SU-DHL-6 (cell line): Measurements from ENCODE around the gene ARID3B.

ENCODE experiments used
- H2AFZ ChIP-seq: fragments of 200-600 bp; sonication (generic); 2 replicates; pipeline ENCODE4 v1.6.1; 2014; ENCODE audit warnings: low read depth, mild to moderate bottlenecking, moderate library complexity, mixed read lengths, antibody characterized with exemption, low read length; ENCODE audit not compliant: severe bottlenecking
- H3F3A ChIP-seq: fragments of 200-600 bp; shearing (Covaris generic); 2 replicates; pipeline ENCODE4 v1.6.0; 2016; ENCODE audit warnings: antibody characterized with exemption, mild to moderate bottlenecking; ENCODE audit not compliant: insufficient read depth
- H3K27ac ChIP-seq: fragments of 200-600 bp; sonication (generic); 2 replicates; pipeline ENCODE4 v1.5.1; 2016; ENCODE audit warnings: low read depth, mild to moderate bottlenecking, low read length, moderate library complexity, mixed read lengths
- H3K27me3 ChIP-seq: fragments of 200-600 bp; sonication (generic), shearing (Covaris generic); 2 replicates; pipeline ENCODE4 v1.6.0; 2014; ENCODE audit warnings: mild to moderate bottlenecking, low read length
- H3K36me3 ChIP-seq: fragments of 200-600 bp; sonication (generic); 2 replicates; pipeline ENCODE4 v1.6.1; 2014; ENCODE audit warnings: mild to moderate bottlenecking, low read length, mixed read lengths
- H3K4me2 ChIP-seq: fragments of 300-600, 200-600 bp; shearing (Covaris generic), sonication (generic); 2 replicates; pipeline ENCODE4 v1.6.0; 2014; ENCODE audit warnings: low read length, low read depth, mild to moderate bottlenecking; ENCODE audit not compliant: poor library complexity, severe bottlenecking
- H3K4me3 ChIP-seq: fragments of 200-600 bp; sonication (generic); 2 replicates; pipeline ENCODE4 v1.5.1; 2014; ENCODE audit warnings: antibody characterized with exemption, low read length, mild to moderate bottlenecking, mixed read lengths; ENCODE audit not compliant: insufficient read depth, poor library complexity, severe bottlenecking
- H3K79me2 ChIP-seq: fragments of 200-600 bp; sonication (generic); 2 replicates; pipeline ENCODE4 v1.6.1; 2014; ENCODE audit warnings: mild to moderate bottlenecking, low read length, moderate library complexity; ENCODE audit not compliant: insufficient read depth
- H3K9ac ChIP-seq: fragments of 200-600 bp; sonication (generic); 2 replicates; pipeline ENCODE4 v1.7.0; 2014; ENCODE audit warnings: mild to moderate bottlenecking, low read length
- H3K9me2 ChIP-seq: fragments of 200-600 bp; sonication (generic); replicated peaks from 2 replicates; pipeline ENCODE4 v1.6.1; 2014; ENCODE audit warnings: low read length; ENCODE audit not compliant: insufficient read depth
- H3K9me3 ChIP-seq: fragments of 200-600 bp; sonication (generic); 2 replicates; pipeline ENCODE4 v1.6.1; 2014; ENCODE audit warnings: low read length, mixed read lengths; ENCODE audit not compliant: insufficient read depth
- H4K20me1 ChIP-seq: fragments of 200-600 bp; sonication (generic); 2 replicates; pipeline ENCODE4 v1.6.1; 2014; ENCODE audit warnings: low read depth, mild to moderate bottlenecking, antibody characterized with exemption, low read length, moderate library complexity, mixed read lengths
- EZH2phosphoT487 ChIP-seq: fragments of 200-600 bp; sonication (generic), shearing (Covaris generic); conservative IDR thresholded peaks from 2 replicates; pipeline ENCODE4 v1.6.1; 2018; ENCODE audit warnings: mild to moderate bottlenecking, antibody characterized with exemption, low read length, moderate library complexity, mixed read lengths
- TF ChIP-seq, protein P1 (sequence below): fragments of 200-600 bp; sonication (generic); IDR thresholded peaks from one replicate; pipeline ENCODE4 v1.5.1; 2017; ENCODE audit warnings: antibody characterized with exemption, mild to moderate bottlenecking, low read length, moderate library complexity; ENCODE audit not compliant: insufficient read depth, poor library complexity, severe bottlenecking

The ARID3B gene

DNA sequence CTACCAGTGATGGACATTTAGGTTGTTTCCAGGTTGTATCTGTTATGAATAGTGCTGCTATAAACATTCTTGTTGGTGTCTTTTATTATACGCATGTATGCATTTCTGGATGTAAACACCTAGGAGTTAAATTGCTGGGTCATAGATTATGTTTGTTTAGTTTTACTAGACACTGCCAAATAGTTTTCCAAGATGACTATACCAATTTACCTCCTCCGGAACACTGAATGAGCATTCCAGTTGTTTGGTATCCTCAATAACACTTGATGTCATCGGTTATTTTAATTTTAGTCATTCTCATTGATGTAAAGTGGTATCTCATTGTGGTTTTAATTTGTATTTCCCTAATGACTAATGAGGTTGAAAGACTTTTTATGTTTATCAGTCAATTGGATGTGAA, 36.6 kb upstream of the ARID3B start:
- Histone ChIP-seq H3K36me3 (no peaks in the 10 kb centered on the region), H3K9me3 (no peaks in the 10 kb centered on the region), H3K79me2 (no peaks in the 10 kb centered on the region), H4K20me1 (no peaks in the 10 kb centered on the region), H3K4me3 (no peak overlapping the region), H3K27me3 (no peaks in the 10 kb centered on the region), H3K9ac (no peak overlapping the region), H3K9me2 (no peaks in the 10 kb centered on the region), H2AFZ (no peak overlapping the region), H3K4me2 (no peak overlapping the region), H3K27ac (no peak overlapping the region), H3F3A (no peaks in the 10 kb centered on the region)
- TF ChIP-seq, protein P1, sequence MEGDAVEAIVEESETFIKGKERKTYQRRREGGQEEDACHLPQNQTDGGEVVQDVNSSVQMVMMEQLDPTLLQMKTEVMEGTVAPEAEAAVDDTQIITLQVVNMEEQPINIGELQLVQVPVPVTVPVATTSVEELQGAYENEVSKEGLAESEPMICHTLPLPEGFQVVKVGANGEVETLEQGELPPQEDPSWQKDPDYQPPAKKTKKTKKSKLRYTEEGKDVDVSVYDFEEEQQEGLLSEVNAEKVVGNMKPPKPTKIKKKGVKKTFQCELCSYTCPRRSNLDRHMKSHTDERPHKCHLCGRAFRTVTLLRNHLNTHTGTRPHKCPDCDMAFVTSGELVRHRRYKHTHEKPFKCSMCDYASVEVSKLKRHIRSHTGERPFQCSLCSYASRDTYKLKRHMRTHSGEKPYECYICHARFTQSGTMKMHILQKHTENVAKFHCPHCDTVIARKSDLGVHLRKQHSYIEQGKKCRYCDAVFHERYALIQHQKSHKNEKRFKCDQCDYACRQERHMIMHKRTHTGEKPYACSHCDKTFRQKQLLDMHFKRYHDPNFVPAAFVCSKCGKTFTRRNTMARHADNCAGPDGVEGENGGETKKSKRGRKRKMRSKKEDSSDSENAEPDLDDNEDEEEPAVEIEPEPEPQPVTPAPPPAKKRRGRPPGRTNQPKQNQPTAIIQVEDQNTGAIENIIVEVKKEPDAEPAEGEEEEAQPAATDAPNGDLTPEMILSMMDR = no peak
- TF ChIP-seq EZH2phosphoT487 = no peak

DNA sequence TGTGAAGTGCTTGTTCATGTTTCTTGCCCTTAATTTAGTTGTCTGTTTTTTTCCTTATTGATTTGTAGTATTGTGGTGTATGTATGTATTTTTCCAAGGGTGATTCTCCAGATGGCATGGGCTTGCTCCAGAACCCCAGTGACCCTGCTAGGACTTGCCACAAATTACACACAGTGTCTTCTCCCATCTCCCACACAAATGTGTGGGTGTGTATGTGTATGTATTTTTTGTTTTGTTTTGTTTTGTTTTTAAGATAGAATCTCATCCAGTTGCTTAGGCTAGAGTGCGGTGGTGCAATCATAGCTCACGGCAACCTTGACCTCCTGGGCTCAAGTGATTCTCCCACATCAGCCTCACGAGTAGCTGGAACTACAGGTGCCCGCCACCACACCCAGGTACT, 36.2 kb upstream of the ARID3B start:
- Histone ChIP-seq H3K9ac (no peak overlapping the region), H3K4me2 (no peak overlapping the region), H3K9me2 (no peaks in the 10 kb centered on the region), H3K27ac (no peak overlapping the region), H3K4me3 (no peak overlapping the region), H3K27me3 (no peaks in the 10 kb centered on the region), H3F3A (no peaks in the 10 kb centered on the region), H3K9me3 (no peaks in the 10 kb centered on the region), H3K79me2 (no peaks in the 10 kb centered on the region), H2AFZ (no peak overlapping the region), H4K20me1 (no peaks in the 10 kb centered on the region), H3K36me3 (no peaks in the 10 kb centered on the region)
- TF ChIP-seq, protein P1 = no peak
- TF ChIP-seq EZH2phosphoT487 = no peak

DNA sequence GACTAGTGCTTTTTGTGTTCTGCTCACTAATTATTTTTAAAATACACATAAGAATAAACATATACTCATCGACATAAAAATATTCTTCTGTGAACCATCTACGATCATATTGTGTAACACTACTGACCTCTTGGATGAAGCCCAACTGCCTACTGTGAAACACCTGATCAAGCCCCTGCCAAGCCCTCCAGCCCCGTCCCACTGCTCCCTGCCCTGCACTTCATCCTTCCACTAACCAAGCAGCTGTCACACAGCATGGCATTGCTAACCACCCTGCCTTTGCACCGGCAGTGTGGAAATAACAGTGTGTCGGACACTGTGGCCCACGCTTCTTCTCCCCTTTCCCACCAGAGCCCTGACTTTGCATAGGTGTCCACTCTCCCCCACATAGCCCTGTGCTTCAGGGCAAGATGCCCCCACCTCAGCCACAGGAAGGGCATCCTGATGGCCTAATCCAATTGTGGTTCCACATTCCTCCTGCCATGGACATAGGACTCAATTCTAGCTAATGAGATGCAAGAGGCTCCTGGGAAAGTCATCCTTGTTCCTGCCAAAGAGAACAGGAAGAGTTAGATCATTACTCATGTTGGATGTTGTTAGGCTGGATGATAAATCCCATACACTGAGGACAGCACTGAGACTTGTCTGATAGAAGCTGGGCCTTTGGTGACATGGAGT, 35.0 kb upstream of the ARID3B start:
- H3K9ac ChIP-seq = no peak overlapping the region
- H2AFZ ChIP-seq = no peak overlapping the region
- H3K9me2 ChIP-seq = no peaks in the 10 kb centered on the region
- no peak overlapping the region for H3K4me2 ChIP-seq
- H3K27me3 ChIP-seq = no peaks in the 10 kb centered on the region
- H3K4me3 ChIP-seq = no peak overlapping the region
- no peaks in the 10 kb centered on the region for H3F3A ChIP-seq
- H3K27ac ChIP-seq = no peak overlapping the region
- H3K9me3 ChIP-seq = no peaks in the 10 kb centered on the region
- no peaks in the 10 kb centered on the region for H4K20me1 ChIP-seq
- no peak for TF ChIP-seq EZH2phosphoT487
- TF ChIP-seq, protein P1 = no peak
- no peaks in the 10 kb centered on the region for H3K79me2 ChIP-seq
- no peaks in the 10 kb centered on the region for H3K36me3 ChIP-seq
